ENCODE measurements around the gene EFTUD2. TPM values are rescaled to one million over a fixed set of nuclear protein-coding genes. Genes with fewer than 3 reads are reported as not detected.
A peak's percentile ranks its signal among the peaks of the same experiment; 100 is the strongest.

EFTUD2 gene
- total RNA-seq, 1 donor = 72.7 TPM

- DNase-seq (ENCODE audit: insufficient read length, low spot score, missing footprints) = peak; percentile 58
- no peak overlapping the region for H2AFZ ChIP-seq (ENCODE audit: low read length)
- H3K36me3 ChIP-seq (ENCODE audit: insufficient read depth, low read length) = no peaks in the 10 kb centered on the region
- H4K20me1 ChIP-seq (ENCODE audit: insufficient read depth, low read length) = no peaks in the 10 kb centered on the region
- no peaks in the 10 kb centered on the region for H3K79me2 ChIP-seq (ENCODE audit: insufficient read depth, low read length)
- H3K27me3 ChIP-seq (ENCODE audit: insufficient read depth, low read length) = peaks cover 3% of the 10 kb centered on the region
- H3K4me1 ChIP-seq (ENCODE audit: insufficient read depth, low read length) = peaks cover 19% of the 10 kb centered on the region
- H3K4me2 ChIP-seq (ENCODE audit: insufficient read depth, low read length) = no peak overlapping the region
- no peak overlapping the region for H3K27ac ChIP-seq (ENCODE audit: low read depth, low read length)
- H3K4me3 ChIP-seq (ENCODE audit: insufficient read depth, low read length) = no peak overlapping the region
- TF ChIP-seq CTCF (IDR thresholded peaks at IDR 0.05; ENCODE audit: extremely low read depth, low read depth, low read length) = no peak
- H3K9me3 ChIP-seq (ENCODE audit: low read depth, low read length) = no peaks in the 10 kb centered on the region
Measured at GRCh38 chr17:44914698-44915271, 15.5 kb upstream of the EFTUD2 start.

- Histone ChIP-seq H3K79me2 (ENCODE audit: insufficient read depth, low read length) (no peaks in the 10 kb centered on the region), H4K20me1 (ENCODE audit: insufficient read depth, low read length) (no peaks in the 10 kb centered on the region), H3K9me3 (ENCODE audit: low read depth, low read length) (no peaks in the 10 kb centered on the region), H3K4me3 (ENCODE audit: insufficient read depth, low read length) (no peak overlapping the region), H3K4me2 (ENCODE audit: insufficient read depth, low read length) (no peak overlapping the region), H2AFZ (ENCODE audit: low read length) (no peak overlapping the region), H3K27me3 (ENCODE audit: insufficient read depth, low read length) (peaks cover 3% of the 10 kb centered on the region), H3K4me1 (ENCODE audit: insufficient read depth, low read length) (peaks cover 24% of the 10 kb centered on the region), H3K27ac (ENCODE audit: low read depth, low read length) (no peak overlapping the region), H3K36me3 (ENCODE audit: insufficient read depth, low read length) (no peaks in the 10 kb centered on the region)
- peak; percentile 73 for DNase-seq (ENCODE audit: insufficient read length, low spot score, missing footprints)
- no peak for TF ChIP-seq CTCF (IDR thresholded peaks at IDR 0.05; ENCODE audit: extremely low read depth, low read depth, low read length)
Measured at GRCh38 chr17:44914148-44914547, 14.9 kb upstream of the EFTUD2 start.

GRCh38 chr17:44913676-44914075 lies 14.4 kb upstream of the EFTUD2 start:
- Histone ChIP-seq H3K4me3 (ENCODE audit: insufficient read depth, low read length) (no peak overlapping the region), H2AFZ (ENCODE audit: low read length) (no peak overlapping the region), H3K36me3 (ENCODE audit: insufficient read depth, low read length) (no peaks in the 10 kb centered on the region), H4K20me1 (ENCODE audit: insufficient read depth, low read length) (no peaks in the 10 kb centered on the region), H3K27ac (ENCODE audit: low read depth, low read length) (no peak overlapping the region), H3K4me1 (ENCODE audit: insufficient read depth, low read length) (peaks cover 28% of the 10 kb centered on the region), H3K9me3 (ENCODE audit: low read depth, low read length) (no peaks in the 10 kb centered on the region), H3K27me3 (ENCODE audit: insufficient read depth, low read length) (peaks cover 3% of the 10 kb centered on the region), H3K4me2 (ENCODE audit: insufficient read depth, low read length) (no peak overlapping the region), H3K79me2 (ENCODE audit: insufficient read depth, low read length) (no peaks in the 10 kb centered on the region)
- no peak for TF ChIP-seq CTCF (IDR thresholded peaks at IDR 0.05; ENCODE audit: extremely low read depth, low read depth, low read length)
- peak; percentile 53 for DNase-seq (ENCODE audit: insufficient read length, low spot score, missing footprints)

- no peaks in the 10 kb centered on the region for H3K79me2 ChIP-seq (ENCODE audit: insufficient read depth, low read length)
- DNase-seq (ENCODE audit: insufficient read length, low spot score, missing footprints) = no peak
- H2AFZ ChIP-seq (ENCODE audit: low read length) = no peak overlapping the region
- H3K4me3 ChIP-seq (ENCODE audit: insufficient read depth, low read length) = no peak overlapping the region
- no peaks in the 10 kb centered on the region for H3K36me3 ChIP-seq (ENCODE audit: insufficient read depth, low read length)
- H3K4me2 ChIP-seq (ENCODE audit: insufficient read depth, low read length) = no peak overlapping the region
- peaks cover 29% of the 10 kb centered on the region for H3K4me1 ChIP-seq (ENCODE audit: insufficient read depth, low read length)
- no peaks in the 10 kb centered on the region for H3K9me3 ChIP-seq (ENCODE audit: low read depth, low read length)
- peaks cover 3% of the 10 kb centered on the region for H3K27me3 ChIP-seq (ENCODE audit: insufficient read depth, low read length)
- no peaks in the 10 kb centered on the region for H4K20me1 ChIP-seq (ENCODE audit: insufficient read depth, low read length)
- no peak for TF ChIP-seq CTCF (IDR thresholded peaks at IDR 0.05; ENCODE audit: extremely low read depth, low read depth, low read length)
- H3K27ac ChIP-seq (ENCODE audit: low read depth, low read length) = no peak overlapping the region
Measured at GRCh38 chr17:44912763-44913544, 13.7 kb upstream of the EFTUD2 start.
